ENCODE data around the gene LRRFIP1. TPM values are rescaled to one million over a fixed set of nuclear protein-coding genes. Genes with fewer than 3 reads are reported as not detected.
A peak's percentile ranks its signal among the peaks of the same experiment; 100 is the strongest.

The LRRFIP1 gene
- total and polyA plus RNA-seq, 9 of the 15 experiments (the other 6 are each of a cell fraction or from before 2014, with no cell fraction given) = 13.1 to 45.2 (median 31.3) TPM

GRCh38 chr2:237682856-237683670 lies 55.7 kb downstream of the LRRFIP1 start (continued):
- no peak for TF ChIP-seq FOXM1 (IDR thresholded peaks at IDR 0.05; ENCODE audit: low read depth)
- TF ChIP-seq FOXM1 (CRISPR knock-in tag; IDR thresholded peaks at IDR 0.05; ENCODE audit: low read depth) = no peak
- no peak for TF ChIP-seq ZNF282 (CRISPR knock-in tag; IDR thresholded peaks at IDR 0.05)
- no peak for TF ChIP-seq CHD2 (IDR thresholded peaks at IDR 0.05; ENCODE audit: low read depth, low read length)
- TF ChIP-seq, protein P1, sequence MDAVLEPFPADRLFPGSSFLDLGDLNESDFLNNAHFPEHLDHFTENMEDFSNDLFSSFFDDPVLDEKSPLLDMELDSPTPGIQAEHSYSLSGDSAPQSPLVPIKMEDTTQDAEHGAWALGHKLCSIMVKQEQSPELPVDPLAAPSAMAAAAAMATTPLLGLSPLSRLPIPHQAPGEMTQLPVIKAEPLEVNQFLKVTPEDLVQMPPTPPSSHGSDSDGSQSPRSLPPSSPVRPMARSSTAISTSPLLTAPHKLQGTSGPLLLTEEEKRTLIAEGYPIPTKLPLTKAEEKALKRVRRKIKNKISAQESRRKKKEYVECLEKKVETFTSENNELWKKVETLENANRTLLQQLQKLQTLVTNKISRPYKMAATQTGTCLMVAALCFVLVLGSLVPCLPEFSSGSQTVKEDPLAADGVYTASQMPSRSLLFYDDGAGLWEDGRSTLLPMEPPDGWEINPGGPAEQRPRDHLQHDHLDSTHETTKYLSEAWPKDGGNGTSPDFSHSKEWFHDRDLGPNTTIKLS (IDR thresholded peaks at IDR 0.05; ENCODE audit: borderline replicate concordance, low read depth) = no peak
- TF ChIP-seq PHF8 (IDR thresholded peaks at IDR 0.05; ENCODE audit: borderline replicate concordance, low read length) = no peak

DNA sequence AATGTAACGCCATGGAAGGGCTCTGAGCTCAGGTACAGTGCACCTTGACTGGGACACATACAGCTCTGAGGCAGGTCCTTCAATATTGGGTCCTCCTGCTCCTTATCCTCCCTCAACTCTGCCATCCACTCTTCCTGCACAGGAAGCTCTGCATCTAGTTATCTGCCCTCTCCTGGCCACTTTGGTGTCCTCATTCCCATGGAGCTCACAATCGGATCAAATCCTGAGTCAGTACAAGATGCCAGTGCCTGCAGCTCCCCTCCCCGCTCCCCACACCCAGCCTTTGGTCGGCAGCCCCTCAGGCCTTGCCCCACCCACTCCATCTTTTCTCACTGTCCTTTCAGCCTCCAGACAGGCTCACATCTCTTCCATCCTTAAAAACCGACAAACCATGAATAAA lies 58.0 kb downstream of the LRRFIP1 start:
- H3K9me3 ChIP-seq (replicated peaks; ENCODE audit: control insufficient read depth, insufficient read depth, low read depth, low read length) = no peaks in the 10 kb centered on the region
- H3K27ac ChIP-seq (ENCODE audit: extremely low read depth, low read depth, low read length) = no peak overlapping the region
- ChIA-PET CTCF (ENCODE audit: low intra/inter-chr PET ratio) (no interaction called here), POLR2A (interaction anchor here (0.5 kb wide), 1 partner anchor 139 kb away, joined by 4 read pairs; no protein-coding TSS in a partner anchor)
- no peak overlapping the region for H3K9ac ChIP-seq (ENCODE audit: insufficient read depth in 1 of 2, low read depth in 2 of 2, low read length in 2 of 2)
- H4K20me1 ChIP-seq (replicated peaks; ENCODE audit: control insufficient read depth, insufficient read depth, low read length) = no peaks in the 10 kb centered on the region
- no peak overlapping the region for H3K4me3 ChIP-seq
- no peak overlapping the region for H3K4me2 ChIP-seq (ENCODE audit: insufficient read depth, low read length)
- peaks cover 0 to 4% of the 10 kb centered on the region in 2 experiments; a peak in 2 of 5 replicates for H3K4me1 ChIP-seq (replicated peaks in 1 of 2; ENCODE audit: control insufficient read depth in 2 of 2, insufficient read depth in 2 of 2, low read length in 2 of 2)
- FAIRE-seq (peak; percentile 59), ATAC-seq (peak; percentile 67), DNase-seq (ENCODE audit: extremely low read depth in 1 of 4, low spot score in 3 of 4) (peak in 2 of 4 experiments; percentile 22 to 31)
- intact Hi-C loops (cut with micrococcal nuclease) (no loop called here), in situ Hi-C loops (cut with MboI) (no loop called here)
- no peak for TF ChIP-seq NCOA4 (IDR thresholded peaks at IDR 0.05; ENCODE audit: partially characterized antibody)
- TF ChIP-seq YY1 (IDR thresholded peaks at IDR 0.05; ENCODE audit: borderline replicate concordance in 1 of 3, control insufficient read depth in 1 of 3, extremely low read depth in 1 of 3, insufficient read depth in 3 of 3, insufficient read length in 1 of 3, insufficient replicate concordance in 2 of 3, low read depth in 1 of 3, low read length in 2 of 3) = no peak
- TF ChIP-seq TEAD2 (tag; IDR thresholded peaks at IDR 0.05) = no peak
- no peak for TF ChIP-seq MTF1 (CRISPR knock-in tag; IDR thresholded peaks at IDR 0.05; ENCODE audit: borderline replicate concordance)
- TF ChIP-seq CTCF (IDR thresholded peaks at IDR 0.05 in 2 of 3, conservative IDR thresholded peaks at IDR 0.05 in 1 of 3; ENCODE audit: insufficient read depth in 2 of 3, low read depth in 1 of 3, low read length in 3 of 3) = peak; percentile 24 to 42 (median 24); a peak in 4 of 6 replicates
- TF ChIP-seq RAD21 (CRISPR knock-in tag; conservative IDR thresholded peaks at IDR 0.05 in 1 of 2, IDR thresholded peaks at IDR 0.05 in 1 of 2) = peak in 1 of 2 experiments; percentile 19; a peak in 1 of 4 replicates
- TF ChIP-seq KLF16 (IDR thresholded peaks at IDR 0.05) = no peak
- no peak overlapping the region for H2AFZ ChIP-seq (ENCODE audit: low read depth, low read length)
- BruUV-seq (replicated peaks) = no TSS peak
- no peaks in the 10 kb centered on the region for H3K79me2 ChIP-seq (ENCODE audit: control insufficient read depth, insufficient read depth, low read length)
- H3K36me3 ChIP-seq (ENCODE audit: control insufficient read depth, insufficient read depth, low read length) = no peaks in the 10 kb centered on the region
- WGBS (ENCODE audit: insufficient coverage, low coverage, missing lambda C conversion rate) = 0% methylated on average over 2 of the region's 5 CpGs
- peaks cover 8 to 20% of the 10 kb centered on the region in 2 experiments; a peak in 3 of 5 replicates for H3K27me3 ChIP-seq (ENCODE audit: control insufficient read depth in 2 of 2, insufficient read depth in 2 of 2, low read length in 2 of 2)
- no peaks in the 10 kb centered on the region for H3K9me1 ChIP-seq (ENCODE audit: control insufficient read depth, insufficient read depth, low read length)

Measured in K562 (cell line).